A673 (cell line): ENCODE measurements around the gene TMEM242. TPM values are rescaled to one million over a fixed set of nuclear protein-coding genes. Genes with fewer than 3 reads are reported as not detected.

Experiments used
- BruUV-seq: library from RNA; stranded (reverse); fragments of 400-500 nt; replicated peaks from 2 replicates; lab custom pipeline; 2021; lab: Mats Ljungman, UMichigan
- CTCF ChIA-PET: fragments of 300-600 bp; sonication (Branson Sonifier 250); formaldehyde crosslinking; loops from one replicate; lab custom pipeline; 2022; ENCODE audit warnings: antibody characterized with exemption; lab: Charles Lee
- POLR2A ChIA-PET: fragments of 300-600 bp; sonication (Branson Sonifier 250); formaldehyde crosslinking; loops from one replicate; lab custom pipeline; 2022; ENCODE audit warnings: antibody characterized with exemption; ENCODE audit not compliant: low non-redundant PET; lab: Charles Lee
- DNase-seq: peaks from one replicate; pipeline ENCODE4 v3.0.0-alpha.2; 2015; ENCODE audit warnings: low spot score
- H3K27ac ChIP-seq: fragments of 200-600 bp; sonication (generic); 2 replicates; pipeline ENCODE4 v1.5.1; 2016; ENCODE audit warnings: mixed run types, low read depth, mild to moderate bottlenecking, mixed read lengths, antibody characterized with exemption, low read length; ENCODE audit not compliant: poor library complexity, severe bottlenecking
- H3K27me3 ChIP-seq: fragments of 200-600 bp; sonication (generic); replicated peaks from 2 replicates; pipeline ENCODE4 v1.6.1; 2017; ENCODE audit warnings: mixed run types, low read depth, mild to moderate bottlenecking, mixed read lengths, antibody characterized with exemption, low read length; ENCODE audit not compliant: insufficient read depth, poor library complexity
- H3K36me3 ChIP-seq: fragments of 200-600 bp; sonication (generic); 2 replicates; pipeline ENCODE4 v1.6.1; 2016; ENCODE audit warnings: mixed run types, mild to moderate bottlenecking, mixed read lengths, antibody characterized with exemption, low read length; ENCODE audit not compliant: insufficient read depth, poor library complexity, severe bottlenecking
- H3K4me1 ChIP-seq: fragments of 200-600 bp; sonication (generic); 2 replicates; pipeline ENCODE4 v1.6.1; 2017; ENCODE audit warnings: mixed run types, mild to moderate bottlenecking, mixed read lengths, antibody characterized with exemption, low read length; ENCODE audit not compliant: insufficient read depth, poor library complexity, severe bottlenecking
- H3K4me3 ChIP-seq: fragments of 200-600 bp; sonication (generic); 2 replicates; pipeline ENCODE4 v1.5.1; 2016; ENCODE audit warnings: low read depth, mixed run types, mild to moderate bottlenecking, mixed read lengths, low read length; ENCODE audit not compliant: poor library complexity, severe bottlenecking
- H3K9me3 ChIP-seq: fragments of 200-600 bp; sonication (generic); 2 replicates; pipeline ENCODE4 v1.6.1; 2016; ENCODE audit warnings: mixed run types, low read depth, mild to moderate bottlenecking, mixed read lengths, antibody characterized with exemption, low read length; ENCODE audit not compliant: poor library complexity, severe bottlenecking
- EZH2 ChIP-seq: fragments of 200-600 bp; sonication (generic); IDR thresholded peaks from 2 replicates; pipeline ENCODE4 v1.6.1; 2017; ENCODE audit warnings: borderline replicate concordance, low read depth, mild to moderate bottlenecking, mixed read lengths, antibody characterized with exemption, low read length; ENCODE audit not compliant: poor library complexity, severe bottlenecking
- intact Hi-C: fragments of 100-400 bp; cut with micrococcal nuclease; formaldehyde crosslinking; loops from one replicate; pipeline ENCODE4 v1.10.0; 2022; ENCODE audit not compliant: unreplicated experiment
- total RNA-seq: library from RNA; stranded (reverse); gene quantifications from 2 replicates; pipeline ENCODE4 v1.2.3, GENCODE V29; 2021
- TF ChIP-seq, protein P1 (sequence below): fragments of 300-800, 200-600 bp; sonication (generic); conservative IDR thresholded peaks from 2 replicates; pipeline ENCODE4 v1.5.1; 2017; ENCODE audit warnings: low read depth, mild to moderate bottlenecking, antibody characterized with exemption, low read length, moderate library complexity, mixed read lengths

The TMEM242 gene
- total RNA-seq, 1 experiment from 2014 or later, result 13.2 TPM

DNA sequence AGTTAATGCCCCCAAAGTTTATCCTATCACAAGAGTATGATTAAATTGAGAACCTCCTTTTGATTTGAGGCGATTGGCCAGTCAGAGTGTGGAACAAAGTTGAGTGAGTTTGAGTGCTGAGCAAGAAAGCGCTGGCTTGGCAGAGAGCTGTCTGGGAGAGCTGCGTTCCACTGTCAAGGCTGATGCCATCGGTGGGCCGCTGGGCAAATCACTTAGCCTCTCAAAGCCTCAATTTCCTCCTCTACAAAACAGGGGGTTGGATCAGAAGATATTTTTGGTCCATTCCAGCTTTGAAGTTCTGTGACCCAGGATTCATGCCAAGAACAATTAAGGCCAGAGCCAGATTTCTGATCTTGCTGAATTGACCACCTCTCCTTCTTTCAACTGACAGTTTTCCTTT is 60.2 kb downstream of the TMEM242 start:
- CTCF ChIA-PET, result no interaction called here
- DNase-seq, result no peak
- Histone ChIP-seq H3K27me3 (no peaks in the 10 kb centered on the region), H3K9me3 (no peaks in the 10 kb centered on the region), H3K4me1 (no peaks in the 10 kb centered on the region), H3K27ac (no peak overlapping the region), H3K4me3 (no peak overlapping the region), H3K36me3 (no peaks in the 10 kb centered on the region)
- TF ChIP-seq EZH2, result no peak
- TF ChIP-seq, protein P1, sequence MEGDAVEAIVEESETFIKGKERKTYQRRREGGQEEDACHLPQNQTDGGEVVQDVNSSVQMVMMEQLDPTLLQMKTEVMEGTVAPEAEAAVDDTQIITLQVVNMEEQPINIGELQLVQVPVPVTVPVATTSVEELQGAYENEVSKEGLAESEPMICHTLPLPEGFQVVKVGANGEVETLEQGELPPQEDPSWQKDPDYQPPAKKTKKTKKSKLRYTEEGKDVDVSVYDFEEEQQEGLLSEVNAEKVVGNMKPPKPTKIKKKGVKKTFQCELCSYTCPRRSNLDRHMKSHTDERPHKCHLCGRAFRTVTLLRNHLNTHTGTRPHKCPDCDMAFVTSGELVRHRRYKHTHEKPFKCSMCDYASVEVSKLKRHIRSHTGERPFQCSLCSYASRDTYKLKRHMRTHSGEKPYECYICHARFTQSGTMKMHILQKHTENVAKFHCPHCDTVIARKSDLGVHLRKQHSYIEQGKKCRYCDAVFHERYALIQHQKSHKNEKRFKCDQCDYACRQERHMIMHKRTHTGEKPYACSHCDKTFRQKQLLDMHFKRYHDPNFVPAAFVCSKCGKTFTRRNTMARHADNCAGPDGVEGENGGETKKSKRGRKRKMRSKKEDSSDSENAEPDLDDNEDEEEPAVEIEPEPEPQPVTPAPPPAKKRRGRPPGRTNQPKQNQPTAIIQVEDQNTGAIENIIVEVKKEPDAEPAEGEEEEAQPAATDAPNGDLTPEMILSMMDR, result no peak
- BruUV-seq, result no TSS peak
- POLR2A ChIA-PET, result interaction anchor here (0.6 kb wide), 1 partner anchor 463 kb away, joined by 3 read pairs; no protein-coding TSS in a partner anchor
- intact Hi-C loops, result no loop called here

DNA sequence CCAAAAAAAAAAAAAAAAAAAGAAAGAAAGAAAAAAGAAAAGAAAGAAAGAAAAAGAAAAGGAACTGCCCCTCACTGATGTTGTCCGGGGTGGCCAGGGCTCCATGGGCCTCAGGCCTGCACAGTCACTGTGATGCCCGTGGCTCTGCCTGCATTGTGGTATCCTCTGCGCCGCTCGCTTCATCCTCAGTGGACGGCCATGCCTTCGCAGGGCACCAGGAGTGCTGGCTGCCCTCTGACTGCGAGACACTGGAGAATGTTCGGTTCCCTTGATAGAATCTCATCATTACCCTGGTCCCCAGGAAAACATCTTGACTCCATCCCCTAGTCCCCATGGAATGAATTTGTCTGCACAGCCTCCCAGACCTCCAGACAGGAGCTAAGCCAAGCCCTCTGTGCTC is 61.7 kb downstream of the TMEM242 start:
- no peaks in the 10 kb centered on the region for H3K27me3 ChIP-seq
- no peak overlapping the region for H3K27ac ChIP-seq
- no peaks in the 10 kb centered on the region for H3K9me3 ChIP-seq
- no TSS peak for BruUV-seq
- no peaks in the 10 kb centered on the region for H3K4me1 ChIP-seq
- no peak for DNase-seq
- CTCF ChIA-PET, result no interaction called here
- no peaks in the 10 kb centered on the region for H3K36me3 ChIP-seq
- no peak for TF ChIP-seq EZH2
- TF ChIP-seq, protein P1, result no peak
- intact Hi-C loops, result no loop called here
- no peak overlapping the region for H3K4me3 ChIP-seq
- POLR2A ChIA-PET, result no interaction called here

DNA sequence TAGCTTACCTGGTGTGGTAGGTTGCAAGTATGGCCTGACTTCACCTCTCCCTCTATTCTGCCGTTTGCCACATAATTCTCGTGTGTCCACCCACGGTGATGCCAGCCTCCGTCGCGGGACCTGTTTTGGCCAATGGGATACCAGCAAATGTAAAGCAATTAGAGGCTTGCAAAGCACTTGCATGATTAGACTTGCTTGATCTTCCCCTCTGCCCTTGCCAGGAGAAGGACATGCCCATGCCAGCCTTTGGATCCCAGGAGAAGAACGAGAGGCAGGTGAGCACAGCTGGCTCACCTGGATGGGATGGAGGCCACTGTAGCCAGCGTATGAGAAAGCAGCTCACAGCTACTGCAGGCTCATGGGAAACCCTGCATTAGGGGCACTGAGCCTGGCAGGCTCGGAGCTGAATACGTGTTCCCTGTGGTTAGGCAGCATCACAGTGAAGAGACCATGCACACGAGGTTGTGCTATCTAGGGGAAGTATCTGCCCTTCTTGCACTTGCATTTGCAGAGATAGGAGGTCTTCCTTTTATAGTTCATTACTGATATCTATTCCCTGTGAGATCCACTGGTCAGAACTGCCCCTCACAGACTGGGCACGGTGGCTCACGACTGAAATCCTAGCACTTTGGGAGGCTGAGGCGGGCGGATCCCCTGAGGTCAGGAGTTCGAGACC is 62.4 kb downstream of the TMEM242 start:
- ChIA-PET POLR2A (no interaction called here), CTCF (no interaction called here)
- no peaks in the 10 kb centered on the region for H3K27me3 ChIP-seq
- no TSS peak for BruUV-seq
- no peak for DNase-seq
- no peaks in the 10 kb centered on the region for H3K9me3 ChIP-seq
- H3K4me3 ChIP-seq, result no peak overlapping the region
- no peaks in the 10 kb centered on the region for H3K36me3 ChIP-seq
- H3K27ac ChIP-seq, result no peak overlapping the region
- intact Hi-C loops, result no loop called here
- no peaks in the 10 kb centered on the region for H3K4me1 ChIP-seq
- TF ChIP-seq, protein P1, result no peak
- no peak for TF ChIP-seq EZH2
